Measurements from ENCODE around the gene CSTF1.

DNA sequence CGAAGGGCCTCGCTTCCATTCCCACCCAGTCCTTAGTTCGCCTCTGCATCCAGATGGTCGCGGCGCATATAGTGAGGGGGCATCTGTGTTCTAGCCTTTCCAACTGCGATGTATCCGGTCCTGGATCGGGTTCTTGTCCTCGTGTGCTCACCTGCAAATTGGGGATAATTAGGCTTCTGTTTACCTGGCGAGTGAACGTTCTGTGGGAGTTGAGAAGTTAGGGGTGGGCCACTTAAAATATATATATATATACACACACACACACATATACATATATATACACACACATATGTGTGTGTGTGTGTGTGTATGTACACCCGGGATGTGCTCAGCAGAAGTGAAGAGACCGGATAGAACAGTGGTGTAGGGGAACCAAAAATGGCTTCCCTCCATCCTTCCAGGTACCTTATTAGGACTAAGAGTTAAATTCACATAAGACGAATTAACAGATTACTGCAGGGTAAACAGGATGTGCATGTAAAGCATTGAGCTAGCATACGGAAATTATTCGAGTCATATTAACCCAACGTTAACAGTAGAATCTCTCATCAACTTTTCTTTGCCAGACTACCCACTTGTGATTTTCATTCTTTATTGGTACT, 537 bp downstream of the CSTF1 start:
- no peak for TF ChIP-seq POLR2A (IDR thresholded peaks at IDR 0.05)
- TF ChIP-seq, protein P1, sequence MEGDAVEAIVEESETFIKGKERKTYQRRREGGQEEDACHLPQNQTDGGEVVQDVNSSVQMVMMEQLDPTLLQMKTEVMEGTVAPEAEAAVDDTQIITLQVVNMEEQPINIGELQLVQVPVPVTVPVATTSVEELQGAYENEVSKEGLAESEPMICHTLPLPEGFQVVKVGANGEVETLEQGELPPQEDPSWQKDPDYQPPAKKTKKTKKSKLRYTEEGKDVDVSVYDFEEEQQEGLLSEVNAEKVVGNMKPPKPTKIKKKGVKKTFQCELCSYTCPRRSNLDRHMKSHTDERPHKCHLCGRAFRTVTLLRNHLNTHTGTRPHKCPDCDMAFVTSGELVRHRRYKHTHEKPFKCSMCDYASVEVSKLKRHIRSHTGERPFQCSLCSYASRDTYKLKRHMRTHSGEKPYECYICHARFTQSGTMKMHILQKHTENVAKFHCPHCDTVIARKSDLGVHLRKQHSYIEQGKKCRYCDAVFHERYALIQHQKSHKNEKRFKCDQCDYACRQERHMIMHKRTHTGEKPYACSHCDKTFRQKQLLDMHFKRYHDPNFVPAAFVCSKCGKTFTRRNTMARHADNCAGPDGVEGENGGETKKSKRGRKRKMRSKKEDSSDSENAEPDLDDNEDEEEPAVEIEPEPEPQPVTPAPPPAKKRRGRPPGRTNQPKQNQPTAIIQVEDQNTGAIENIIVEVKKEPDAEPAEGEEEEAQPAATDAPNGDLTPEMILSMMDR (IDR thresholded peaks at IDR 0.05), result no peak
- TF ChIP-seq EP300 (IDR thresholded peaks at IDR 0.05), result no peak
- no peak for TF ChIP-seq POLR2AphosphoS5 (IDR thresholded peaks at IDR 0.05)

Measured in suprapubic skin (tissue), 4 donors.